Heart left ventricle (tissue), 13 donors: ENCODE measurements around the gene GRM1.

Experiments
- POLR2A ChIP-seq, 2 donors: fragments of 450-650 bp; IDR thresholded peaks; one replicate each; pipeline ENCODE4 v1.6.1; 2017; ENCODE audit warnings: antibody characterized with exemption in 2 of 2, mild to moderate bottlenecking in 2 of 2, moderate library complexity in 2 of 2
- TF ChIP-seq, protein P1 (sequence below), 12 donors: fragments of 200-600 bp; sonication (generic) in 4 of 12; IDR thresholded peaks; one replicate each; pipeline versions ENCODE4 v1.5.0 to v1.8.0; 2018 to 2022; ENCODE audit warnings: antibody characterized with exemption in 12 of 12, mild to moderate bottlenecking in 5 of 12
- donor health status: ischemic (EF 13 %, LVEDD 7.1; RV severe dilation, severe dysfunction).
- donor health status: DM: no; HTN: yes; CAD: no.
- donor health status: DM: no; HTN: no; CAD: no.
- donor health status: ischemic (EF 25% LVEDD 6.9; RV normal size, moderate dysfunction).
- donor health status: ischemic (EF 25% LVEDD 5.7; RV mildly dilated, moderate dysfunction).
- donor health status: ischemic (EF 35%, LVEDD 5.7; RV mildly dilated, moderate dysfunction).
- donor health status: nonischemic (EF 11% LVEDD 7.7; RV severe dilation, severe dysfunction).
- donor health status: DM: yes; HTN: yes; CAD: no.
- donor health status: PGD.
- donor health status: ischemic (EF 29% LVEDD 5.4; RV normal size, mild dysfunction).
- donor health status: nonischemic (EF 23%, LVEDD 6.1; RV moderate dilation, normal function).

DNA sequence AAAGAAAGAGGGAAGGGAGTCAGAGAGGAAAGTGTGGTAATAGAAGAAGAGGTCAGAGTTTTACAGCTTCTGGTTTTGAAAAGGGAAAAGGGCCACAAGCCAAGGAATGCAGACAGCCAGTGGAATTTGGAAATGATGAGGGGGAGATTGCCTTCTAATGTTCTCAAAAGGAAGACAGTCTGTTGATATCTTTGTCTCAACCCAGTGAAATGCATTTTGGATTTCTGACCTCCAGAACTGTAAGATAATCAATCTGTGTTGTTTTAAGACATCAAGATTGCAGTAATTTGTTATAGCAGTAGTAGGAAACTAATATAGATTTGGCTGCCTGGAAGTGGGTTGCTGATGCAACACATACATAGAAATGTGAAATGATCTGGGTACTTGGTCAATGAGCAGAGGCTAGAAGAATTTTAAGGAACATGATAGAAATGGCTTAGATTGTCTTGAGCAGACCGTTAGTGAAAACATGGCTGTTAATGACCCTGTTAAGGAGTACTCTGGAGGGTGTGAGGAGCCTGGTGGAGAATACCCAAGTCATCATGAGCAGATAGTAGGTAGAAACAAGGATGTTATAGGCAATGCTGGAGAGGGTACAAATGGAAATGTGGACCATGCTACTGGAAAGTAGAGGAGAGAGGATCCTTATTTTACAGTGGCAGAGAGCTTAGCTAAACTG is 259.0 kb downstream of the GRM1 start:
- TF ChIP-seq, protein P1, sequence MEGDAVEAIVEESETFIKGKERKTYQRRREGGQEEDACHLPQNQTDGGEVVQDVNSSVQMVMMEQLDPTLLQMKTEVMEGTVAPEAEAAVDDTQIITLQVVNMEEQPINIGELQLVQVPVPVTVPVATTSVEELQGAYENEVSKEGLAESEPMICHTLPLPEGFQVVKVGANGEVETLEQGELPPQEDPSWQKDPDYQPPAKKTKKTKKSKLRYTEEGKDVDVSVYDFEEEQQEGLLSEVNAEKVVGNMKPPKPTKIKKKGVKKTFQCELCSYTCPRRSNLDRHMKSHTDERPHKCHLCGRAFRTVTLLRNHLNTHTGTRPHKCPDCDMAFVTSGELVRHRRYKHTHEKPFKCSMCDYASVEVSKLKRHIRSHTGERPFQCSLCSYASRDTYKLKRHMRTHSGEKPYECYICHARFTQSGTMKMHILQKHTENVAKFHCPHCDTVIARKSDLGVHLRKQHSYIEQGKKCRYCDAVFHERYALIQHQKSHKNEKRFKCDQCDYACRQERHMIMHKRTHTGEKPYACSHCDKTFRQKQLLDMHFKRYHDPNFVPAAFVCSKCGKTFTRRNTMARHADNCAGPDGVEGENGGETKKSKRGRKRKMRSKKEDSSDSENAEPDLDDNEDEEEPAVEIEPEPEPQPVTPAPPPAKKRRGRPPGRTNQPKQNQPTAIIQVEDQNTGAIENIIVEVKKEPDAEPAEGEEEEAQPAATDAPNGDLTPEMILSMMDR (IDR thresholded peaks at IDR 0.05) = no peak
- TF ChIP-seq POLR2A (IDR thresholded peaks at IDR 0.05) = no peak
